AG04449 (cell line): ENCODE measurements around the gene MRC1.

Experiments
- CTCF ChIA-PET: fragments of 350-600 bp; formaldehyde crosslinking; extraction: SDS; loops from one replicate; lab custom pipeline; 2021; ENCODE audit warnings: antibody characterized with exemption; lab: Yijun Ruan, JAX
- POLR2A ChIA-PET: fragments of 400-600, 350-600 bp; formaldehyde crosslinking; extraction: SDS; loops from one replicate; lab custom pipeline; 2020; ENCODE audit warnings: antibody characterized with exemption, inconsistent platforms; lab: Yijun Ruan, JAX
- DNase-seq: peaks from one replicate; pipeline ENCODE4 v3.0.0-alpha.2; 2010; ENCODE audit warnings: low read depth, low spot score
- H3K4me3 ChIP-seq: 2 replicates; pipeline ENCODE4 v1.5.1; 2011; ENCODE audit warnings: low read depth, mild to moderate bottlenecking, control low read depth, low read length
- TF ChIP-seq, protein P1 (sequence below): IDR thresholded peaks from one replicate; pipeline ENCODE4 v1.5.1; 2011; ENCODE audit warnings: mild to moderate bottlenecking, moderate library complexity, low read length, control low read depth, inconsistent platforms; ENCODE audit not compliant: insufficient read depth; ENCODE audit errors: missing control alignments

Gene MRC1

DNA sequence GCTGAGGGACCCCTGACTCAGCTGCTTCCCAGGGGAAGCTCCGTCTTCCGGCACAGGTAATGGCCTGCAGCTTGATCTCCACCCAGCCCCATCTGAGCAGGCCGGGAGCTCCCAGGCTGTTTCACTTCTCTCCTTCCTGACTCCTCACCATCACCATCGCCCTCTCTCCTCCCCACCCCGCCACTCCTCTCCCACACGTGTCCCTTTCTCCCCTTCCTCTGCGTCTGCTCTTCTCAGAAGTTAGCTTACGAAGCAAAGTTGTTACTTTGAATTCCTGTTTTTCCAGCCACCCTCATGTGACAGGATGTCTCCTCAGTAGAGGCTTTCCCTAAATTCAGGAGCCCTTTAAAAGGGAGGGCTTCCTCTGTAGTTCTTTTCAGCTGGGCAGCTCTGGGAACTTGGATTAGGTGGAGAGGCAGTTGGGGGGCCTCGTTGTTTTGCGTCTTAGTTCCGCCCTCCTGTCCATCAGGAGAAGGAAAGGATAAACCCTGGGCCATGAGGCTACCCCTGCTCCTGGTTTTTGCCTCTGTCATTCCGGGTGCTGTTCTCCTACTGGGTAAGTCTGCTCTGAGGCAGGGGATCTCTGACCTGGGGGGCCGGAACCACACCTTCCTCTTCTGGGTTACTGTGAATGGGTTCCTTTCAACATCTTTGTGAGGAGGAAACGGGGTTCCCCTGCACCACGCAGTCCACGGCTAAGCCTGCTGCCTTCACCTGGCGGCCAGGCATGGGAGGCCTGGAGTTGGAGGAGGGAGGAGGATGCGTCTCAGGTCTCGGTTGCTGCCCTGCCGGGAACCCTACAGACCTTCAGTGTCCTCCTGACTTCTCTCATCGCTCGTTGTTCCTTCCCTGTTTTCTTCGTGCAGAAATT, at the start of gene MRC1:
TSS of gene MRC1 (plus strand) at position 378 of the 871 bp plus-strand sequence. CDS start at position 496, 118 bp downstream.
- DNase-seq = no peak
- ChIA-PET CTCF (interaction anchor here (1.2 kb wide), 1 partner anchor 407 kb away, joined by 3 read pairs; no protein-coding TSS in a partner anchor), POLR2A (no interaction called here)
- TF ChIP-seq, protein P1, sequence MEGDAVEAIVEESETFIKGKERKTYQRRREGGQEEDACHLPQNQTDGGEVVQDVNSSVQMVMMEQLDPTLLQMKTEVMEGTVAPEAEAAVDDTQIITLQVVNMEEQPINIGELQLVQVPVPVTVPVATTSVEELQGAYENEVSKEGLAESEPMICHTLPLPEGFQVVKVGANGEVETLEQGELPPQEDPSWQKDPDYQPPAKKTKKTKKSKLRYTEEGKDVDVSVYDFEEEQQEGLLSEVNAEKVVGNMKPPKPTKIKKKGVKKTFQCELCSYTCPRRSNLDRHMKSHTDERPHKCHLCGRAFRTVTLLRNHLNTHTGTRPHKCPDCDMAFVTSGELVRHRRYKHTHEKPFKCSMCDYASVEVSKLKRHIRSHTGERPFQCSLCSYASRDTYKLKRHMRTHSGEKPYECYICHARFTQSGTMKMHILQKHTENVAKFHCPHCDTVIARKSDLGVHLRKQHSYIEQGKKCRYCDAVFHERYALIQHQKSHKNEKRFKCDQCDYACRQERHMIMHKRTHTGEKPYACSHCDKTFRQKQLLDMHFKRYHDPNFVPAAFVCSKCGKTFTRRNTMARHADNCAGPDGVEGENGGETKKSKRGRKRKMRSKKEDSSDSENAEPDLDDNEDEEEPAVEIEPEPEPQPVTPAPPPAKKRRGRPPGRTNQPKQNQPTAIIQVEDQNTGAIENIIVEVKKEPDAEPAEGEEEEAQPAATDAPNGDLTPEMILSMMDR = no peak
- no peak within 1 kb of the TSS for H3K4me3 ChIP-seq

DNA sequence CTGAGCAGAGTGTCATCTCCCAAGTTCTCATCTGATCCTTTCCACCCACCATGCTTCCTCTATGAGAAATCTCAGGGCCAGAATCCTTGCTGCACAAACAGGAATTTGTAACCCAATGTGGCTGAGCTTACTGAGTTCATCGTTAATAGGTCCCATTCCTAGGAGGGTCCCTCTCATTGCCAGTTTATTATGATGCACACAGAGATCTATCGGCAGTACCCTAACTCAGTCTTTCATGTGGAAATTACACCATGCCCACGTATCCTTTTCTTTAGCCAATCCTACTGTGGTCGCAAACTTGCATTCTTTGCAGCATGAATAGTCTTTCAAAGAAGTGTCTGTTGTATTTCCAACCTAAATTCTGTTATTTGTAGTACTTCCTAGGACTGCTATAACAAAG, 45.0 kb upstream of the MRC1 start:
- CTCF ChIA-PET = no interaction called here
- TF ChIP-seq, protein P1 = no peak
- POLR2A ChIA-PET = no interaction called here
- no peak overlapping the region for H3K4me3 ChIP-seq
- no peak for DNase-seq

DNA sequence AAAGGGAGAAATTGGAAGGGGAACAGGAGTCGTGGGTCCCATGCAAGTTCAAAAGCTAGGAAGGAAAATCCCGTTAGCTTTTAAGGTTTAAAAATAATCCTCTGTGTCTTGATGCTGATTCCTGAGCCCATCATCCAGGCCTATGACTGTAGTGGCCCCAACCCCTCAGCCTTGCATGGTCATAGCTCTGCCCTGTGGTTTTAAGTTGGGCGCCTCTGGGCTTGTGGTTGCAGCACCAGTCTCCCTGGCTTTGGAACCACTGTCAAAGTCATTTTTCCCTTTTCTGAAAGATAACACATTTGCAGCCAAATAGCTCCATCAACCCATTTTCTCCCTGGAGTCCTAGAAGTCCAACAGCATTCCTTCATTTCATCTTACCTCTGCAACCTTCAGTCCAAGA, 43.5 kb upstream of the MRC1 start:
- H3K4me3 ChIP-seq = no peak overlapping the region
- CTCF ChIA-PET = interaction anchor here (0.9 to 2.4 kb wide), 2 partner anchors 10 to 28 kb away, joined by 3 to 10 read pairs; no protein-coding TSS in a partner anchor
- TF ChIP-seq, protein P1 = no peak
- no peak for DNase-seq
- POLR2A ChIA-PET = no interaction called here

DNA sequence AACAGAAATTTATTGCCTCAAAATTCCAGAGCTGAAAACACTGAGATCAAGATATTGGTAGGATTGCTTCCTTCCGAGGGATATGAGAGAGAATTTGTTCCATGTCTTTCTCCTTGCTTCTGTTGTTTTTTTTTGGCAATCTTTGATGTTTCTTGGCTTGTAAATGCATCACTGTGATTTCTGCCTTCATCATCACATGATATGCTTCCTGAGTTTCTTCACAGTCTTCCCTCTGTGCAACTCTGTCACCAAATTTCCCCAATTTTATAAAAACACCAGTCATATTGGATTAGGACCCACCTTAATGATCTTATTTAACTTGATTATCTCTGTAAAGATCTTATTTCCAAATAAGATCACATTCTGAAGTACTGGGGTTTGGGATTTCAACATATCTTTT, 42.4 kb upstream of the MRC1 start:
- TF ChIP-seq, protein P1 = no peak
- ChIA-PET CTCF (interaction anchor here (2.4 kb wide), 1 partner anchor 29 kb away, joined by 10 read pairs; no protein-coding TSS in a partner anchor), POLR2A (no interaction called here)
- no peak for DNase-seq
- no peak overlapping the region for H3K4me3 ChIP-seq

DNA sequence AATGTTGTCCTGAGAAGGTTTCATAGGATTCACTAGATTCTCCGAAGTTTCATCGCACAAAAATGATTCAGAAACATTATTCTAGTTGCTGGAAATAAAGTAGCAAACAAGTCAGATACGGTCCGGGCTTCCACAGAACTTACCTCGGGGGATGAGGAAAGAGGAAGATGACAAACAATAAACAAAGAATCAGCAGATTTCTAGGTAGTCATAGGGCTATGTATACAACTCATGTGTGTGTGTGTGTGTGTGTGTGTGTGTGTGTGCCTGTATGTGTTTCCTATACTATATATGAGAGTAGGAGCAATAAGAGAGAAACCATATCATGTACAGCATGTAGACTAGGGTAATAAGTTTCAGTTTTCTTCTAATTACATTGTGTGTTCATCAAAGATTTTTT, 40.7 kb upstream of the MRC1 start:
- DNase-seq = no peak
- TF ChIP-seq, protein P1 = no peak
- CTCF ChIA-PET = no interaction called here
- POLR2A ChIA-PET = no interaction called here
- H3K4me3 ChIP-seq = no peak overlapping the region

DNA sequence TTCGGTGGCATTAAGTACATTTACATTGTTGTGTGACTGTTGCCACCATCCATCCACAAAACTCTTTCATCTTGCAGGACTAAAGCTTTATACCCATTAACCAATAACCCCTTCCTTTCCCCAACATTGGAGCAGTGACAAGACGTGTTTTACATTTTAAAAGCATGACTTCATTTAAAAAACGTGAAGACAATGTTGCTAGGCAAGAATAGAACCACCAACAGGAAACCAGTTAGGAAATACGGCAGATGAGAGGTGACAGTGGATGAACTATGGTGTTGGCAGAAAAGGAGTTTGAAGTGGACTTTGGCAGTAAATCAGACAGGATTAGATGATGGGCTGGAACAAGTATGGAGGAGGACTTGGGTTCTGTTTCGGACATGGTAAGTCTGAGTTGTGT, 40.2 kb upstream of the MRC1 start:
- CTCF ChIA-PET = no interaction called here

More for the DNA sequence above, 40.2 kb upstream of the MRC1 start:
- TF ChIP-seq, protein P1 = no peak
- POLR2A ChIA-PET = no interaction called here
- no peak for DNase-seq
- H3K4me3 ChIP-seq = no peak overlapping the region
